GM12891 (cell line): ENCODE measurements around the gene PGAP3.

Source experiments
- POLR2A ChIP-seq: IDR thresholded peaks from 2 replicates; pipeline ENCODE4 v1.6.1; 2011; ENCODE audit warnings: low read depth, low read length, control low read depth
- TAF1 ChIP-seq: IDR thresholded peaks from 2 replicates; pipeline ENCODE4 v1.6.1; 2011; ENCODE audit warnings: low read depth, low read length, control low read depth

GRCh38 chr17:39631403-39631802 lies 56.5 kb downstream of the PGAP3 start:
- TF ChIP-seq POLR2A (no peak), TAF1 (no peak)
